K562 (cell line): ENCODE measurements around the gene TNFAIP8L2. TPM values are rescaled to one million over a fixed set of nuclear protein-coding genes. Genes with fewer than 3 reads are reported as not detected.

Experiments used
- ATAC-seq: fragments of 200-7000 bp; cut with Tn5 transposase; 3 replicates; pipeline ENCODE4 v1.9.1; 2020; ENCODE audit warnings: moderate library complexity
- BruUV-seq: library from RNA; stranded (reverse); fragments of 400-500 nt; replicated peaks from 2 replicates; lab custom pipeline; 2021; lab: Mats Ljungman, UMichigan
- CTCF ChIA-PET: fragments of 300-600 bp; formaldehyde crosslinking; extraction: SDS; loops from one replicate; lab custom pipeline; 2021; ENCODE audit warnings: low intra/inter-chr PET ratio; lab: Yijun Ruan, JAX
- POLR2A ChIA-PET: fragments of 300-600, 350-650 bp; sonication (Branson Sonifier 250); formaldehyde crosslinking; extraction: SDS; loops from one replicate; lab custom pipeline; 2021; ENCODE audit warnings: antibody characterized with exemption, inconsistent platforms; lab: Yijun Ruan, JAX
- DNase-seq, 4 experiments: peaks; one replicate each; pipeline versions ENCODE4 v3.0.0 to v3.0.0-alpha.2; 2011 to 2018; ENCODE audit warnings: low spot score in 3 of 4, mixed read lengths in 3 of 4; ENCODE audit errors: extremely low read depth in 1 of 4
- FAIRE-seq: peaks from 2 replicates; lab custom pipeline; 2011; peaks lifted over from hg19 to GRCh38; lab: Jason Lieb, UNC
- H2AFZ ChIP-seq: 2 replicates; pipeline ENCODE4 v1.6.0; 2011; ENCODE audit warnings: low read depth, low read length, control low read depth, inconsistent platforms
- H3K27ac ChIP-seq: fragments of 200-600 bp; 3 replicates; pipeline ENCODE4 v1.8.0; 2011; ENCODE audit warnings: low read depth, mild to moderate bottlenecking, control low read depth, inconsistent platforms, low read length, moderate library complexity, mixed read lengths; ENCODE audit errors: extremely low read depth
- H3K27me3 ChIP-seq, 2 experiments: fragments of 300-600 bp in 1 of 2; 2 replicates in 1 of 2; 3 replicates in 1 of 2; pipeline versions ENCODE4 v1.6.0 to v1.8.0; 2011; ENCODE audit warnings: inconsistent platforms in 2 of 2, low read length in 2 of 2, mild to moderate bottlenecking in 1 of 2, mixed read lengths in 1 of 2, moderate library complexity in 1 of 2; ENCODE audit not compliant: control insufficient read depth in 2 of 2, insufficient read depth in 2 of 2
- H3K36me3 ChIP-seq: fragments of 300-600 bp; 3 replicates; pipeline ENCODE4 v1.8.0; 2011; ENCODE audit warnings: mild to moderate bottlenecking, low read length, inconsistent platforms; ENCODE audit not compliant: control insufficient read depth, insufficient read depth
- H3K4me1 ChIP-seq, 2 experiments: fragments of 200-600 bp in 1 of 2; replicated peaks in 1 of 2; 2 replicates in 1 of 2; 3 replicates in 1 of 2; pipeline versions ENCODE4 v1.5.1 to v1.8.0; 2011; ENCODE audit warnings: inconsistent platforms in 2 of 2, low read length in 2 of 2, mild to moderate bottlenecking in 1 of 2, mixed read lengths in 1 of 2, moderate library complexity in 1 of 2; ENCODE audit not compliant: control insufficient read depth in 2 of 2, insufficient read depth in 2 of 2
- H3K4me2 ChIP-seq: 2 replicates; pipeline ENCODE4 v1.6.1; 2011; ENCODE audit warnings: low read length, control low read depth, inconsistent platforms, mixed read lengths; ENCODE audit not compliant: insufficient read depth
- H3K4me3 ChIP-seq: fragments of 200-600 bp; sonication (generic), shearing (Covaris generic); 2 replicates; pipeline ENCODE4 v1.5.1; 2016; ENCODE audit warnings: control low read depth, inconsistent platforms
- H3K79me2 ChIP-seq: fragments of 200-600 bp; 3 replicates; pipeline ENCODE4 v1.8.0; 2011; ENCODE audit warnings: low read length, inconsistent platforms; ENCODE audit not compliant: control insufficient read depth, insufficient read depth
- H3K9ac ChIP-seq, 2 experiments: 2 replicates each; pipeline versions ENCODE4 v1.6.0 to v1.6.1; 2011; ENCODE audit warnings: low read depth in 2 of 2, low read length in 2 of 2, control low read depth in 1 of 2, inconsistent platforms in 1 of 2, mild to moderate bottlenecking in 1 of 2, mixed read lengths in 1 of 2; ENCODE audit not compliant: insufficient read depth in 1 of 2
- H3K9me1 ChIP-seq: one replicate; pipeline ENCODE4 v1.6.0; 2011; ENCODE audit warnings: inconsistent platforms, mild to moderate bottlenecking, low read length, moderate library complexity; ENCODE audit not compliant: control insufficient read depth, insufficient read depth
- H3K9me3 ChIP-seq: replicated peaks from 2 replicates; pipeline ENCODE4 v1.5.1; 2011; ENCODE audit warnings: low read depth, low read length, inconsistent platforms; ENCODE audit not compliant: control insufficient read depth, insufficient read depth
- H4K20me1 ChIP-seq: replicated peaks from 2 replicates; pipeline ENCODE4 v1.6.1; 2011; ENCODE audit warnings: low read length, inconsistent platforms, mixed read lengths; ENCODE audit not compliant: control insufficient read depth, insufficient read depth
- STAT5A ChIP-seq: IDR thresholded peaks from 2 replicates; pipeline ENCODE4 v1.6.1; 2012; ENCODE audit warnings: low read length, inconsistent platforms, borderline replicate concordance
- WGBS: fragments of 100-300 bp; shearing (Covaris generic); methylation state at CpG from one replicate; pipeline ENCODE4 v1.1.6; 2016; ENCODE audit warnings: low coverage, mixed read lengths; ENCODE audit not compliant: insufficient coverage; ENCODE audit errors: missing lambda C conversion rate; 5-methylcytosine and 5-hydroxymethylcytosine counted together
- in situ Hi-C: fragments of 300-500 bp; cut with MboI; formaldehyde crosslinking; loops from 4 replicates; pipeline ENCODE4 v1.15.0; 2018; ENCODE audit warnings: inconsistent platforms, mixed read lengths
- intact Hi-C: fragments of 100-400 bp; cut with micrococcal nuclease; formaldehyde crosslinking; loops from 2 replicates; pipeline ENCODE4 v1.14.2; 2022
- polyA plus RNA-seq, 8 experiments: library from polyadenylated mRNA; depleted of rRNA in 4 of 8; stranded (reverse) in 5 of 8; unstranded in 3 of 8; fragments of >200 nt; fragmentation: Nextera tagmentation in 2 of 8; fragmentation: Illumina TruSeq in 1 of 8; extraction: Ambion mirVana in 2 of 8; extraction: Trizol in 1 of 8; gene quantifications; 2 replicates each; pipeline versions ENCODE4 v1.2.1 to v1.2.3, GENCODE V29; 2011 to 2014; ENCODE audit warnings: inconsistent platforms in 1 of 8, missing spikeins in 1 of 8
- total RNA-seq, 7 experiments: library from RNA; depleted of rRNA in 6 of 7; stranded (reverse); fragments of >200 nt in 6 of 7; fragmentation: Illumina TruSeq in 2 of 7; extraction: Trizol in 2 of 7; gene quantifications; 2 replicates each; pipeline versions ENCODE4 v1.2.1 to v1.2.3, GENCODE V29; 2011 to 2021; ENCODE audit warnings: low replicate concordance in 1 of 7
- TF ChIP-seq, protein P1 (sequence below), 3 experiments: IDR thresholded peaks in 2 of 3; conservative IDR thresholded peaks in 1 of 3; 2 replicates each; pipeline ENCODE4 v1.5.1; 2011 to 2012; ENCODE audit warnings: low read length in 3 of 3, mild to moderate bottlenecking in 3 of 3, control low read depth in 2 of 3, improper control_type of control experiment in 1 of 3, inconsistent platforms in 1 of 3, low read depth in 1 of 3, mixed read lengths in 1 of 3, moderate library complexity in 1 of 3; ENCODE audit not compliant: insufficient read depth in 2 of 3

Gene TNFAIP8L2
- total and polyA plus RNA-seq, 9 of the 15 experiments (the other 6 are each of a cell fraction or from before 2014, with no cell fraction given): 0.05 to 1.7 (median 0.52) TPM

DNA sequence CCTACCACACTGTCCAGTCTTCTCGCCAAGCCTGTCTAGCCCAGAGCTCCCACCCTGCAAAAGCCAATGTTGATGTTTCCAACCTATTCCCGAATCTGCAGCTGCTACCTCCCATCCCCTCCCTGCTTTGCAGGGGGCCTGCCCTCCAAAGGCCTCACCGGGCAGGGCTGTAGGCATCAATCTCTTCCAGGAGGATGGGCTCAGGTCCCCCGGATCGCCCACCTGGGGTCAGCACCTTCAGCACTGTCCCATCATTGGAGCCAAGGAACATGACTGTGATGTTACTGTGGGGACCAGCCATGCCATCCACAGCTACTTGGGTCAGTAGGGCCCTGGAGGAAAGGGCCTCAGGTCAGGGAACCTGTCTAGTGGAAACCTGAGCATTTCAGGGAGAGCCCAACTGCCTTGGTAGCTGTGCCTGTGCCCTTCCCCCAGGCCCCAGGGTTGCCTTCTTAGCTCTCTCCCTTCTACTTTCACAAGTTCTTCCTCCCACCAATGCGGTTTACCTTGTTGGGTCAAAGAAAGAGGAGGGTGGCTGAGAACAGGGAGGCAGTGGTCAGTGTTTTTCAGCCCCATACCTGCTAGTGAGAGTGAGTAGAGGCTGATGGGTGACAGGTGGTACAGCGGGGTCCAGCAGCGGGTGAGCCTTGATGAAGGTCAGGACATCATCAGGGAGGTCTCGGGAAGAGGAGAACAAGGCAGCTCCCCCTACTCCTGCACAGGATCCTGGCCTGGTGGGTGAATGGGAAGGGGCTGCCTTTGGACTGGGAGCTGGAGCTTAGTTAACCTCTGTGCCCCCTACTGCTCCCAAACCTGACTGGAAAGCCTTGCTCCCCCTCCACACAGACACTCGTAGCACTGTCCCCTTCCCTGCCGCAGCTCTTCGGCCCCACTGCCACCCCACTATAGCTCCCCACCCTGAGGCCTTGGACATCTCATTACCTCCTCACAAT, 20.7 kb upstream of the TNFAIP8L2 start:
- DNase-seq (peak in 1 of 4 experiments; percentile 25), ATAC-seq (peak; percentile 63; the same call in 2 of the 3 replicates), FAIRE-seq (peak; percentile 75)
- WGBS: 33% methylated on average over 10 of the region's 12 CpGs
- Histone ChIP-seq H2AFZ (no peak overlapping the region), H3K36me3 (no peaks in the 10 kb centered on the region), H3K4me1 (peaks cover 0 to 25% of the 10 kb centered on the region in 2 experiments; a peak in 2 of 5 replicates), H3K27ac (no peak overlapping the region), H3K79me2 (no peaks in the 10 kb centered on the region), H4K20me1 (peaks cover 6% of the 10 kb centered on the region; the same call in 1 of the 2 replicates), H3K9me1 (no peaks in the 10 kb centered on the region), H3K4me3 (no peak overlapping the region), H3K9ac (no peak overlapping the region), H3K4me2 (no peak overlapping the region), H3K27me3 (no peaks in the 10 kb centered on the region; a peak in 1 of 5 replicates), H3K9me3 (no peaks in the 10 kb centered on the region)
- in situ Hi-C loops (no loop called here), intact Hi-C loops (no loop called here)
- POLR2A ChIA-PET: interaction anchor here (0.5 to 1.7 kb wide), 5 partner anchors 9 to 40 kb away, joined by 3 to 7 read pairs (median 4); partner anchors contain the start of gene TNFAIP8L2
- TF ChIP-seq, protein P1, sequence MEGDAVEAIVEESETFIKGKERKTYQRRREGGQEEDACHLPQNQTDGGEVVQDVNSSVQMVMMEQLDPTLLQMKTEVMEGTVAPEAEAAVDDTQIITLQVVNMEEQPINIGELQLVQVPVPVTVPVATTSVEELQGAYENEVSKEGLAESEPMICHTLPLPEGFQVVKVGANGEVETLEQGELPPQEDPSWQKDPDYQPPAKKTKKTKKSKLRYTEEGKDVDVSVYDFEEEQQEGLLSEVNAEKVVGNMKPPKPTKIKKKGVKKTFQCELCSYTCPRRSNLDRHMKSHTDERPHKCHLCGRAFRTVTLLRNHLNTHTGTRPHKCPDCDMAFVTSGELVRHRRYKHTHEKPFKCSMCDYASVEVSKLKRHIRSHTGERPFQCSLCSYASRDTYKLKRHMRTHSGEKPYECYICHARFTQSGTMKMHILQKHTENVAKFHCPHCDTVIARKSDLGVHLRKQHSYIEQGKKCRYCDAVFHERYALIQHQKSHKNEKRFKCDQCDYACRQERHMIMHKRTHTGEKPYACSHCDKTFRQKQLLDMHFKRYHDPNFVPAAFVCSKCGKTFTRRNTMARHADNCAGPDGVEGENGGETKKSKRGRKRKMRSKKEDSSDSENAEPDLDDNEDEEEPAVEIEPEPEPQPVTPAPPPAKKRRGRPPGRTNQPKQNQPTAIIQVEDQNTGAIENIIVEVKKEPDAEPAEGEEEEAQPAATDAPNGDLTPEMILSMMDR (IDR thresholded peaks at IDR 0.05 in 2 of 3, conservative IDR thresholded peaks at IDR 0.05 in 1 of 3; ENCODE audit: insufficient read depth in 2 of 3, low read depth in 1 of 3, low read length in 3 of 3): peak; percentile 26 to 31 (median 30); a peak in 4 of 6 replicates
- TF ChIP-seq STAT5A: no peak
- CTCF ChIA-PET: no interaction called here
- no TSS peak for BruUV-seq
